Karpas-422 (cell line): ENCODE data around the gene LRRC1. TPM values are rescaled to one million over a fixed set of nuclear protein-coding genes. Genes with fewer than 3 reads are reported as not detected.

Experiments used
- DNase-seq: peaks from one replicate; pipeline ENCODE4 v3.0.0-alpha.2; 2015
- H2AFZ ChIP-seq: fragments of 200-600 bp; sonication (generic); 2 replicates; pipeline ENCODE4 v1.6.1; 2014; ENCODE audit warnings: antibody characterized with exemption, low read length, mixed read lengths
- H3K27ac ChIP-seq: fragments of 200-600 bp; sonication (generic); 2 replicates; pipeline ENCODE4 v1.5.1; 2014; ENCODE audit warnings: mild to moderate bottlenecking, low read length, moderate library complexity
- H3K27me3 ChIP-seq: fragments of 200-600 bp; sonication (generic); 2 replicates; pipeline ENCODE4 v1.6.1; 2014; ENCODE audit warnings: low read length, mixed read lengths
- H3K36me3 ChIP-seq: fragments of 200-600 bp; sonication (generic); 2 replicates; pipeline ENCODE4 v1.6.1; 2014; ENCODE audit warnings: low read length, mixed read lengths; ENCODE audit not compliant: insufficient read depth
- H3K4me1 ChIP-seq: fragments of 200-600 bp; sonication (generic); 2 replicates; pipeline ENCODE4 v1.6.1; 2014; ENCODE audit warnings: mild to moderate bottlenecking, low read length, mixed read lengths
- H3K4me2 ChIP-seq: fragments of 200-600 bp; sonication (generic); 2 replicates; pipeline ENCODE4 v1.6.1; 2014; ENCODE audit warnings: low read length, low read depth, mild to moderate bottlenecking; ENCODE audit not compliant: poor library complexity, severe bottlenecking
- H3K4me3 ChIP-seq: fragments of 200-600 bp; sonication (generic); 2 replicates; pipeline ENCODE4 v1.5.1; 2014; ENCODE audit warnings: mild to moderate bottlenecking, antibody characterized with exemption, low read length, mixed read lengths
- H3K79me2 ChIP-seq: fragments of 200-600 bp; sonication (generic); 2 replicates; pipeline ENCODE4 v1.6.1; 2014; ENCODE audit warnings: mild to moderate bottlenecking, low read length, mixed read lengths
- H3K9ac ChIP-seq: fragments of 200-600 bp; sonication (generic); 2 replicates; pipeline ENCODE4 v1.6.0; 2014; ENCODE audit warnings: low read length
- H3K9me2 ChIP-seq: fragments of 200-600 bp; sonication (generic), shearing (Covaris generic); replicated peaks from 2 replicates; pipeline ENCODE4 v1.6.0; 2014; ENCODE audit warnings: mild to moderate bottlenecking, low read length, moderate library complexity; ENCODE audit not compliant: insufficient read depth
- H3K9me3 ChIP-seq: fragments of 300-700, 200-600 bp; sonication (generic); 2 replicates; pipeline ENCODE4 v1.6.1; 2014; ENCODE audit warnings: low read length, mixed read lengths
- H4K20me1 ChIP-seq: fragments of 200-600 bp; sonication (generic); 2 replicates; pipeline ENCODE4 v1.6.1; 2014; ENCODE audit warnings: mild to moderate bottlenecking, antibody characterized with exemption, low read length, low read depth; ENCODE audit not compliant: insufficient read depth
- total RNA-seq: library from RNA; depleted of rRNA; stranded (reverse); fragments of >200 nt; shearing (Covaris generic); gene quantifications from 2 replicates; pipeline ENCODE4 v1.2.3, GENCODE V29; 2014; ENCODE audit warnings: low replicate concordance

LRRC1 gene
- total RNA-seq, 1 experiment from 2014 or later = 0.15 TPM

GRCh38 chr6:53921639-53922038, 126.8 kb downstream of the LRRC1 start:
- Histone ChIP-seq H3K27me3 (no peaks in the 10 kb centered on the region), H3K4me3 (no peak overlapping the region), H3K4me1 (no peaks in the 10 kb centered on the region), H4K20me1 (no peaks in the 10 kb centered on the region), H3K36me3 (no peaks in the 10 kb centered on the region), H3K9me2 (no peaks in the 10 kb centered on the region), H3K4me2 (no peak overlapping the region), H3K9ac (no peak overlapping the region), H2AFZ (no peak overlapping the region), H3K79me2 (no peaks in the 10 kb centered on the region), H3K27ac (no peak overlapping the region), H3K9me3 (no peaks in the 10 kb centered on the region)
- no peak for DNase-seq

- Histone ChIP-seq H3K79me2 (no peaks in the 10 kb centered on the region), H3K36me3 (no peaks in the 10 kb centered on the region), H3K4me3 (no peak overlapping the region), H3K27me3 (no peaks in the 10 kb centered on the region), H3K9me3 (no peaks in the 10 kb centered on the region), H3K4me2 (no peak overlapping the region), H2AFZ (no peak overlapping the region), H3K27ac (no peak overlapping the region), H3K9me2 (no peaks in the 10 kb centered on the region), H3K9ac (no peak overlapping the region), H3K4me1 (no peaks in the 10 kb centered on the region), H4K20me1 (no peaks in the 10 kb centered on the region)
- DNase-seq = no peak
Observed at GRCh38 chr6:53922539-53922981, 127.8 kb downstream of the LRRC1 start.

GRCh38 chr6:53924277-53924676, 129.5 kb downstream of the LRRC1 start:
- Histone ChIP-seq H3K27me3 (no peaks in the 10 kb centered on the region), H3K79me2 (no peaks in the 10 kb centered on the region), H3K9me3 (no peaks in the 10 kb centered on the region), H3K4me1 (no peaks in the 10 kb centered on the region), H4K20me1 (no peaks in the 10 kb centered on the region), H3K9ac (no peak overlapping the region), H3K9me2 (no peaks in the 10 kb centered on the region), H2AFZ (no peak overlapping the region), H3K27ac (no peak overlapping the region), H3K4me3 (no peak overlapping the region), H3K4me2 (no peak overlapping the region), H3K36me3 (no peaks in the 10 kb centered on the region)
- no peak for DNase-seq

GRCh38 chr6:53924821-53925422, 130.1 kb downstream of the LRRC1 start:
- no peaks in the 10 kb centered on the region for H3K36me3 ChIP-seq
- H3K4me2 ChIP-seq = no peak overlapping the region
- H3K27me3 ChIP-seq = no peaks in the 10 kb centered on the region
- H3K4me1 ChIP-seq = no peaks in the 10 kb centered on the region
- H3K4me3 ChIP-seq = no peak overlapping the region
- no peaks in the 10 kb centered on the region for H3K9me3 ChIP-seq
- no peaks in the 10 kb centered on the region for H3K9me2 ChIP-seq
- H3K9ac ChIP-seq = no peak overlapping the region
- no peak overlapping the region for H3K27ac ChIP-seq
- no peak overlapping the region for H2AFZ ChIP-seq
- H4K20me1 ChIP-seq = no peaks in the 10 kb centered on the region
- H3K79me2 ChIP-seq = no peaks in the 10 kb centered on the region
- DNase-seq = no peak

GRCh38 chr6:53925891-53926290, 131.1 kb downstream of the LRRC1 start:
- H4K20me1 ChIP-seq = no peaks in the 10 kb centered on the region
- H3K36me3 ChIP-seq = no peaks in the 10 kb centered on the region
- no peak overlapping the region for H2AFZ ChIP-seq
- no peak overlapping the region for H3K9ac ChIP-seq
- DNase-seq = no peak
- H3K4me1 ChIP-seq = no peaks in the 10 kb centered on the region
- H3K27ac ChIP-seq = no peak overlapping the region
- no peaks in the 10 kb centered on the region for H3K9me3 ChIP-seq
- H3K4me3 ChIP-seq = no peak overlapping the region
- no peak overlapping the region for H3K4me2 ChIP-seq
- no peaks in the 10 kb centered on the region for H3K79me2 ChIP-seq
- H3K27me3 ChIP-seq = no peaks in the 10 kb centered on the region
- no peaks in the 10 kb centered on the region for H3K9me2 ChIP-seq

- Histone ChIP-seq H3K4me1 (no peaks in the 10 kb centered on the region), H3K4me2 (no peak overlapping the region), H3K4me3 (no peak overlapping the region), H4K20me1 (no peaks in the 10 kb centered on the region), H3K9me3 (no peaks in the 10 kb centered on the region), H3K36me3 (no peaks in the 10 kb centered on the region), H3K27me3 (no peaks in the 10 kb centered on the region), H2AFZ (no peak overlapping the region), H3K79me2 (no peaks in the 10 kb centered on the region), H3K27ac (no peak overlapping the region), H3K9me2 (no peaks in the 10 kb centered on the region), H3K9ac (no peak overlapping the region)
- DNase-seq = no peak
Observed at GRCh38 chr6:53926505-53926904, 131.7 kb downstream of the LRRC1 start.

- H3K4me2 ChIP-seq = no peak overlapping the region
- H3K9ac ChIP-seq = no peak overlapping the region
- no peaks in the 10 kb centered on the region for H3K79me2 ChIP-seq
- no peaks in the 10 kb centered on the region for H3K4me1 ChIP-seq
- H3K27me3 ChIP-seq = no peaks in the 10 kb centered on the region
- DNase-seq = no peak
- H3K27ac ChIP-seq = no peak overlapping the region
- no peak overlapping the region for H2AFZ ChIP-seq
- H3K36me3 ChIP-seq = no peaks in the 10 kb centered on the region
- H3K4me3 ChIP-seq = no peak overlapping the region
- H3K9me3 ChIP-seq = no peaks in the 10 kb centered on the region
- H3K9me2 ChIP-seq = no peaks in the 10 kb centered on the region
- no peaks in the 10 kb centered on the region for H4K20me1 ChIP-seq
Observed at GRCh38 chr6:53928641-53929040, 133.8 kb downstream of the LRRC1 start.

- Histone ChIP-seq H3K9me2 (no peaks in the 10 kb centered on the region), H3K4me1 (no peaks in the 10 kb centered on the region), H3K4me3 (no peak overlapping the region), H3K36me3 (no peaks in the 10 kb centered on the region), H3K27ac (no peak overlapping the region), H2AFZ (no peak overlapping the region), H3K9me3 (no peaks in the 10 kb centered on the region), H3K27me3 (no peaks in the 10 kb centered on the region), H3K79me2 (no peaks in the 10 kb centered on the region), H4K20me1 (no peaks in the 10 kb centered on the region), H3K9ac (no peak overlapping the region), H3K4me2 (no peak overlapping the region)
- no peak for DNase-seq
Observed at GRCh38 chr6:53929041-53929820, 134.4 kb downstream of the LRRC1 start.
